NCI-H510A treated with DMSO at 0.1 percent for 48 hours (cell line): ENCODE data around the gene ANO8.

Experiments used
- DNase-seq: peaks from one replicate; lab custom pipeline; 2025; lab: John Stamatoyannopoulos, UW

Gene ANO8

GRCh38 chr19:17346109-17346671 is 11.5 kb upstream of the ANO8 start:
- DNase-seq, result peak; percentile 48

- no peak for DNase-seq
These were observed 7.2 kb upstream of the ANO8 start for GRCh38 chr19:17341845-17342244.

- DNase-seq, result no peak
These were observed 6.7 kb upstream of the ANO8 start for GRCh38 chr19:17341386-17341785.

GRCh38 chr19:17340871-17341357 is 6.3 kb upstream of the ANO8 start:
- no peak for DNase-seq

GRCh38 chr19:17340302-17340870 is 5.7 kb upstream of the ANO8 start:
- DNase-seq, result no peak

GRCh38 chr19:17339088-17339741 is 4.6 kb upstream of the ANO8 start:
- DNase-seq, result no peak

- no peak for DNase-seq
These were observed 3.9 kb upstream of the ANO8 start for GRCh38 chr19:17338433-17339078.

- no peak for DNase-seq
These were observed 3.2 kb upstream of the ANO8 start for GRCh38 chr19:17337675-17338432.

GRCh38 chr19:17336872-17337674 is 2.4 kb upstream of the ANO8 start, which contains the start of gene GTPBP3:
Gene GTPBP3, plus strand, starts transcription at chr19:17337553. Its CDS starts 59 bp downstream, at chr19:17337612.
- peak; percentile 98 for DNase-seq

- no peak for DNase-seq
These were observed 920 bp upstream of the ANO8 start for GRCh38 chr19:17335575-17335974.

GRCh38 chr19:17333611-17334413 is 843 bp downstream of the ANO8 start:
- DNase-seq, result peak; percentile 25

- DNase-seq, result peak; percentile 8
These were observed 1.7 kb downstream of the ANO8 start for GRCh38 chr19:17332677-17333581.

GRCh38 chr19:17332360-17332676 is 2.3 kb downstream of the ANO8 start:
- DNase-seq, result no peak

GRCh38 chr19:17331045-17331558 is 3.6 kb downstream of the ANO8 start:
- DNase-seq, result no peak

GRCh38 chr19:17330262-17331044 is 4.2 kb downstream of the ANO8 start:
- DNase-seq, result no peak

- DNase-seq, result no peak
These were observed 5.0 kb downstream of the ANO8 start for GRCh38 chr19:17329366-17330261.
